ENCODE data around the gene CCDC28A.
"Not testable (repeated sequence)": the region's sequence is repeated elsewhere in the genome, so short reads cannot be mapped to it uniquely, and the experiment has no call there.

CCDC28A gene

GRCh38 chr6:138773177-138774091 lies at the start of gene CCDC28A:
TSS of gene CCDC28A (plus strand) at chr6:138773769. CDS start at chr6:138776121, 2,352 bp downstream.
- DNase-seq = peak; percentile 92 to 93

- DNase-seq = no peak
Observed at GRCh38 chr6:138724015-138724414, 49.6 kb upstream of the CCDC28A start.

GRCh38 chr6:138726066-138726756 lies 47.4 kb upstream of the CCDC28A start:
- no peak for DNase-seq

- DNase-seq = no peak
Observed at GRCh38 chr6:138726757-138727097, 46.8 kb upstream of the CCDC28A start.

- no peak for DNase-seq
Observed at GRCh38 chr6:138727182-138727581, 46.4 kb upstream of the CCDC28A start.

- DNase-seq = no peak
Observed at GRCh38 chr6:138728662-138729061, 44.9 kb upstream of the CCDC28A start.

GRCh38 chr6:138730037-138730436 lies 43.5 kb upstream of the CCDC28A start:
- not testable (repeated sequence) for DNase-seq

- DNase-seq = no peak
Observed at GRCh38 chr6:138734585-138734984, 39.0 kb upstream of the CCDC28A start.

- DNase-seq = no peak
Observed at GRCh38 chr6:138736640-138737039, 36.9 kb upstream of the CCDC28A start.

GRCh38 chr6:138752017-138752416 lies 21.6 kb upstream of the CCDC28A start:
- no peak for DNase-seq

- DNase-seq = no peak
Observed at GRCh38 chr6:138757136-138757535, 16.4 kb upstream of the CCDC28A start.

- no peak for DNase-seq
Observed at GRCh38 chr6:138765896-138766655, 7.5 kb upstream of the CCDC28A start.

GRCh38 chr6:138769102-138769676 lies 4.4 kb upstream of the CCDC28A start:
- DNase-seq = no peak

- no peak for DNase-seq
Observed at GRCh38 chr6:138772596-138773176, 883 bp upstream of the CCDC28A start.

- no peak for DNase-seq
Observed at GRCh38 chr6:138774370-138774769, 801 bp downstream of the CCDC28A start.

- DNase-seq = no peak
Observed at GRCh38 chr6:138776659-138777058, 3.1 kb downstream of the CCDC28A start.

GRCh38 chr6:138778331-138778730 lies 4.8 kb downstream of the CCDC28A start:
- DNase-seq = no peak

- no peak for DNase-seq
Observed at GRCh38 chr6:138782243-138782642, 8.7 kb downstream of the CCDC28A start.

GRCh38 chr6:138785079-138785478 lies 11.5 kb downstream of the CCDC28A start:
- no peak for DNase-seq

GRCh38 chr6:138785980-138786379 lies 12.4 kb downstream of the CCDC28A start:
- no peak for DNase-seq

GRCh38 chr6:138787138-138787537 lies 13.6 kb downstream of the CCDC28A start:
- DNase-seq = no peak

GRCh38 chr6:138795809-138796603 lies 22.4 kb downstream of the CCDC28A start, which contains the start of gene ECT2L:
TSS of gene ECT2L (plus strand) at chr6:138796087. CDS start at chr6:138813275, 17,188 bp downstream.
- DNase-seq = no peak

Data from activated CD4-positive, alpha-beta T cell treated with anti-CD3 and anti-CD28 coated beads, Interleukin-2, amount 50 U/mL, for 48 hours (primary cell).